ENCODE results near the gene VPS37B. TPM values are rescaled to one million over a fixed set of nuclear protein-coding genes. Genes with fewer than 3 reads are reported as not detected.

The VPS37B gene
- total and polyA plus RNA-seq, 12 donors, result 16.4 to 33.2 (median 19.8) TPM

- H3K27ac ChIP-seq, result peak within 1 kb of the TSS; percentile 27 to 89 (median 82)
- peak within 1 kb of the TSS; percentile 49 to 83 (median 72) for H3K4me3 ChIP-seq
- peaks cover 0 to 17% (median 0%) of the 10 kb centered on the region in 7 donors for H3K27me3 ChIP-seq
- no peak for TF ChIP-seq CTCF (IDR thresholded peaks at IDR 0.05)
- ATAC-seq (peak; percentile 26 to 68 (median 38)), DNase-seq (peak in 1 of 2 donors; percentile 50)
- H3K36me3 ChIP-seq, result no peaks in the 10 kb centered on the region
- intact Hi-C loops (cut with DNase I), result loop anchor here in 1 of 10 donors (5.0 kb wide), 1 partner anchor 43 kb away; no protein-coding TSS in a partner anchor
- WGBS, 2 donors, result 1 to 2% methylated on average over 54 to 69 of the region's 85 CpGs
- H3K9me3 ChIP-seq, result peaks cover 0 to 4% (median 0%) of the 10 kb centered on the region in 11 donors
- H3K4me1 ChIP-seq, result peaks cover 0 to 35% (median 19%) of the 10 kb centered on the region in 9 donors
Observed at GRCh38 chr12:122834921-122835749, 60.8 kb downstream of the VPS37B start, which contains the start of gene HIP1R. HIP1R (plus strand) TSS chr12:122835457; CDS start chr12:122835551, 94 bp downstream.

GRCh38 chr12:122834104-122834920 is 61.6 kb downstream of the VPS37B start:
- H3K4me1 ChIP-seq, result peaks cover 0 to 35% (median 19%) of the 10 kb centered on the region in 9 donors
- H3K36me3 ChIP-seq, result no peaks in the 10 kb centered on the region
- DNase-seq, result peak in 1 of 2 donors; percentile 48
- H3K4me3 ChIP-seq, result peak overlapping the region; percentile 4 to 83 (median 72)
- H3K27me3 ChIP-seq, result peaks cover 0 to 17% (median 0%) of the 10 kb centered on the region in 7 donors
- WGBS, 2 donors, result 14 to 15% methylated on average over 21 of the region's 21 CpGs
- intact Hi-C loops (cut with DNase I), result loop anchor here in 1 of 10 donors (5.0 kb wide), 1 partner anchor 42 kb away; no protein-coding TSS in a partner anchor
- H3K9me3 ChIP-seq, result peaks cover 0 to 4% (median 0%) of the 10 kb centered on the region in 11 donors
- peak in 4 of 9 donors; percentile 13 to 40 (median 34) for TF ChIP-seq CTCF (IDR thresholded peaks at IDR 0.05)
- peak overlapping the region; percentile 5 to 85 (median 62) for H3K27ac ChIP-seq
- ATAC-seq, result peak; percentile 25 to 63 (median 52)

- no peak for TF ChIP-seq CTCF (IDR thresholded peaks at IDR 0.05)
- intact Hi-C loops (cut with DNase I), result loop anchor here in 1 of 10 donors (5.0 kb wide), 1 partner anchor 38 kb away; no protein-coding TSS in a partner anchor
- H3K4me3 ChIP-seq, result no peak overlapping the region
- 66 to 74% methylated on average over 7 of the region's 7 CpGs for WGBS, 2 donors
- H3K36me3 ChIP-seq, result no peaks in the 10 kb centered on the region
- no peak overlapping the region for H3K27ac ChIP-seq
- H3K4me1 ChIP-seq, result peaks cover 0 to 18% (median 10%) of the 10 kb centered on the region in 9 donors
- H3K27me3 ChIP-seq, result peaks cover 0 to 5% (median 0%) of the 10 kb centered on the region in 7 donors
- H3K9me3 ChIP-seq, result no peaks in the 10 kb centered on the region
- DNase-seq, result no peak
- ATAC-seq, result no peak
Observed at GRCh38 chr12:122830517-122831214, 65.3 kb downstream of the VPS37B start.

Data from heart right ventricle (tissue), 16 donors.